CMK (cell line): ENCODE results near the gene C3orf20.
"Not testable (repeated sequence)": the region's sequence is repeated elsewhere in the genome, so short reads cannot be mapped to it uniquely, and the experiment has no call there.

Source experiments
- DNase-seq: peaks from one replicate; pipeline ENCODE4 v3.0.0-alpha.2; 2010; ENCODE audit warnings: low read depth

Gene C3orf20

DNA sequence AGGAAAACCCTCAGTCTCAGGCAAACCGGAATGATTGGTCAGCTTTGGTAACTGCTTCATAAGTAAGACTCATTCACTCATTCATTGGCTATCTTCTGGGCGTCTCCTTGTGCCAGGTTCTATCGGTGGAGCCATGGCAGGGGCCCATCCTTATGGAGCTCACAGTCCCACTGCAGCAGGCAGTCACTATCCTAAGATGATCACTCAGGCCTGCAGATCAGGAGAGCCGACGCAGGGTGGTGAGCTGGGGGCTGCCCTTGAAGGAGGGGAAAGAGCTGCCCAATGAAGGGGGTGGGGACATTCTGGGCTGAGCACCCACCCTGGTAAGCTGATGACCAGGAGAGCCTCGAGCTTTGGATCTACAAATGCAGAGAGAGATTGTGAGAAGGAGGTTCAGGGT, 123.3 kb downstream of the C3orf20 start:
- no peak for DNase-seq

DNA sequence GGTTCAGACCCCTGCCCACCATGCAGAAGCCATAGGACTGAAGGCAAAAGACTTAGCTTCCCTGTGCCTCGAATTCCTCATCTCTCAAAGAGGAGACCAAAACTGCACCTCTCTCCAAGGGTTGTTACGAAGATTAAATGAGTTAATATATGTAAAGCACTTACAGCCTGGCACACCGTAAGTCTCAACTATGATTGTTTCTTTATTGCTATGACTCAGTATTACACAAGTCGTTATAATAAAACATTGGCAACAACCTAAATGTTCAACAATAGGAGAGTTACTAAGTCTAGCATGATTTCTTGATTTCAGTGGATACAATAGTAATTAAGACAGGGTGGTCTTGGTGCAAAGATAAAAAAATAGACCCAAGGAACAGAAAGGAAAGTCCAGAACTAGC, 124.2 kb downstream of the C3orf20 start:
- no peak for DNase-seq

DNA sequence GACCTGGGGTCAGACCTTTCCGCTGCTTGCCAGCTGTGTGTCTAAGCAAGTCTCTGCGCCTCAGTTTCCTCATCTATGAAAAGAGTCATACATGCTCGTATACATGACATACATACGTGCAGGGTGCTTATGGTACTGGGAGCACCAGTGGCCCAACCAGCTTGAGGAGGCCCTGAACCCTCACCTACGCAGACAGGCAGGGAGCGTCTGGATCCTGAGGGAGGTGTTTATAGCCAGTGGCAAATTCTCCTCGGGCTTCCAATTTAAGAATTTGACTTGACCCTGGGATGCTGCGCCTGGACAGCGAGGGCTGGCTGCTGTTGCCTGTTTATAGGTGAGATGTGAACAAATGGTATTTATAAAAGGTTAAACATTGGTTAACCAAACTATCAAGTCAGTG, 126.1 kb downstream of the C3orf20 start:
- no peak for DNase-seq

DNA sequence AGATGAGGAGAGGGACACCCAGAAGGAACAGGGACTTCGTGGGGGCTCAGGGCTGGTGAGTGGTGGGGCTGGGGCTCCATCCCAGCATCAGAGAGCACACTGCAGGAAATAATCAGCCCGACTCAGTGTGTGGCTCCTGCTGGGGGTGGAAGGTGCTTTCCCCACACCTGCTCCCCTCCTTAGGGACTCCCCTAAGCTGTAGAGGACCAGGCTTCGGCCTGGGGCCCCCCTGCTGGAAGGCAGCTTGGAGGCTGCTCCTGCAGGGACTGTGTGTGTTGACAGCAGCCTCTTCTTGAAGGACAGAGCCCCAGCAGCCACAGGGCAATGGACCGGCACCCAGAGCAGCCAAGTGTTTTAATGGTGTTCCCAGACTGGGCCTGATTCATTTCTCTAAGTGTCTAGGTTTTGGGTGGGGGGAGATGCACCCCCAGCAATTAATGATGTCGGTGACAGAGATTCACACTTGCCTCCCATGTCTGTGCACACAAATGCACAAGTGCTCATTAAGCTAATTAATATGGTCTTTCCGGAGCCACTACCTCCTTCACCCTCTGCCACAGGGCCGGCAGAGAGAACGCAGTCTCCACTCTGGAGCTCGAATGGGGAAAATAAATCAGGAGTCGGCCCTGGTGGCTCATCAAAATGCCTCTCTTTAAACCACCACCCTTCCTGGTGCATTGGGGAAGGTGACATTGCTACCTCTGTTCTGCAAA, 126.9 kb downstream of the C3orf20 start:
- no peak for DNase-seq

DNA sequence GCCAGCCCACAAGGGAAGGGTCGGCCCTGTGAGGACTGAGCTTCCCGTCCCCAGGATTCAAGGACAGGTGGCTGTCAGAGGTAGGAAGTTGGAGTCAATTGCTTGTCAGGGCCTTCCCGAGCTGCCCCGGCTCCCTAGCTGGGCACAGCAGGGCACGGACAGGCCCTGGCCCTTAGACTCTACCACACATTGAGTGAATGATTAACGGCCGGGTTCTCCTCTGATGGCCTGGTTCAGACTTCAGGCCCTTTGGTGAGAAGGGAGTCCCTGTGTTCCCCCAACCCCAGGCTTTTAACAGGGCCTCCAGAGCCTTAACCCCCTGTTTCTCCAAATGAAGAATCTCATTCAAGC, 127.4 kb downstream of the C3orf20 start:
- no peak for DNase-seq

DNA sequence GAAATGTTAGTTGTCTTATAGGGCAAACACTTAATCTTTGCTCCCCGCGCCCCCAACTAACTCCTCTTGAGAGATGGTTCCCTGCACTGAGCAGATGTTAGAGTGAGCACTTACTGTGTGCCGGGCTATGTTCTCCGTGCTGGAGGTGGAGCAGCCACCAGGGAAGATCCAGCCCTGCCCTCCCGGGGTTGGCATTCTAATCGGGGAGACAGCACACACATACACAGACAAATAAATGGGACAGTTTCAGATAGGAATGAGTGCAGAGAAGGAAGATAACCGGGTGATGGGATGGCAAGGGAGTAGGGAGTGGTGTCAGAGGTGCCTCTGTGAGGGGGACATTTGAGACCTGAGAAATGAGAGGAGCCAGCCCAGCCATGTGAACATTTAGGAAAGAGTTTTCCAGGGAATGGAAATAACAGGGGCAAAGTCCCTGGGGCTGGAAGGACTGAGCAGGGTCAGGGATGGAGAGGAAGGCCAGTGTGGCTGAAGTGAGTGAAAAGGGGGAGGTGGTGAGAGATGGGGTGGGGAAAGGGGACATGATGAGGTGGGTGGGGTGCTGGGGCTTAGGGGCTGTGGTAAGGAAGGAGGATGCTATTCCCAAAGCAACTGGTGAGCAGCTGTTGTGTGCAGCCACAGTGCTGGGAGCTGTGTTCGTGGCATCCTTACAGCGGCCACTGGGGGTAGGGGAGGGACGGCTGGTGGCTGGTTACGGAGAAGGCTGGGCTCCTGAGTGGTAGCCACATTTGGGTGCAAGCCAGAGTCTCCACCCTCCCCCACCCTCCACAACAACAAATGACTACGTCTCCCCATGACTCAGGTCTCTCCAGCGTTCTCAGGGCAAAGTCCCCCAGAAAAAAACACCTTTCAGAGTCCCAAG, 128.4 kb downstream of the C3orf20 start:
- peak; percentile 20 for DNase-seq

DNA sequence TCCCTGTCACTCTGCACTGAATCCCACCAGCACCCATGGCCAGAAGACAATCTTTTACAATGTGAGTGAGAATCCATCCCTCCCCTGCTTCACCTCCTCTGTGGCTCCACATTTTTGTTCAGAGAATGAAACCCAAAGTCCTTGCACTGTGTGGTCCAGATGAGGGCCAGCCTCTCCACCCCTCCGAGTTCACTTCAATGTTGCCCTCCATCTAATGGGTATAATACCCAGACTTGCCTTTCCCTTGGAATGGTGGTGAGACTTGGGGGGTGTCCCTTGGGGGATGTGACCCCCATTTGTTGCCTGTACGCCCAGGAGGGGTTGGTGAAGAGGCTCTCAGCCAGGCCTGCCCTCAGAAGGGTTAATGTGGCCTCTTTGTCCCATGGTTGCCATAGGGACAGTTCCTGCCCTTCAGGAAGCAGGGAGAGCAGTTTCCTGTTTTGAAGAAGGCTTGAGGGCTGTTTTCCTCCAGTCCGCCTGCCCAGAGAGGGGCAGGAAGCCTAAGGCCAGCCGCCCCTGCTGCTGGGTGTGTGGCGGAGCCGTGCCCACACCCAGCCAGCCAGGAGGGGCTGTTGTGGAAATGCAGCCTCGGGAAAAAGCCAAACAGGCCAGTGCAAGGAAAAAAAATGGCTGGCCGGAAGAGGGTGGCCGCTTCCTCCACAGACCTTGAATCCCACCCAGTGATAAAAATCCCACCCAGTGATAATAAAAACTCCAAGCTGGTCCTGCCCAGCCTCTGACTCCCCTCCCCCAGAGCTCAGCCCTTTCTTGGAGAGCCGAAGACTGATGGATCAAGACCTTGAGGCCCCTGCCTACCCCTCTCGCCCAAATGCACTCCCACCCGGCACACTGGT, 129.3 kb downstream of the C3orf20 start:
- DNase-seq, result peak; percentile 29

DNA sequence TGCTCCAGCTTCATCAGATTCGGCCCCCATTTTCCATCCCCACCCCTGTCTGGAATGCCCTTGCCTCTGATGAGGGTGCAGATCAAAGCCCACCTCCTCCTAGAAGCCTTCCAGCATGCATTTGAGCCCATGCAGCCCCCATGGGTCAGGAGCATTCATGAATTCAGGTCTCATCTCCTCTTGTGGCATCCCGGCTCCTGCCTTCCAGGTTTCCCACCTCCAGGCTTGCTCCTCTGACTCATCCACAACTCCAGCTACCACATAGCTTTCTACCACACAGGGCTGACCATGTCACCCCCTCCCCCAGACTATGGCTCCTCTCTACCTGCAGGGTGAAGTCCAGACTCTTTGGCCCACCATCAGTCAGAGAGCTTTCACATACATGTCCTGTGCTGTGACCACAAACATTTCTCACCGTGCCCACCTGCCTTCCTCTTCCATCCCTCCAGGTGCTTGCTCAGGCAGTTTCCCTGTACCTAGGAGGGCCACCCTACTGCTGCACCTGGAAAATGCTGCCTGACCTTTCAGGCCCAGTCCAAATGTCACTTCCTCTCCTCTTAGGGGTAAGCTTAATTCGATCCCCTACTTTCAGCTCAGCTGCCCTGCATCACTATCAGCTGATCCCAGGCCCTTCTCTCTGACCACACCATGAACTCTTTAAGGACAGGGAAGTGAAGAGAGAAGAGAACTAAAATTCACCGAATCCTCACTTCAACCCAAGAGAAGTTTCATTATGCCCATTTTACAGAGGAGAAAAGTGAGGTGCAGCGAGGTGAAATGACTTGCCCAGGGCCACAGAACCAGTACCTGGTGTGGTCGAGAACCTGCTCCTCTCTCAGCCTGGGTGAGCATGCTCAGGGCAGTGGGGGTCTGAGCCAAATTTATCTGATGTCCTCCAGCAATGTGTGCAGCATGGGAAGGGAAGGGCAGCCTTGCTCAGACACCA, 130.2 kb downstream of the C3orf20 start:
- DNase-seq, result peak; percentile 40

DNA sequence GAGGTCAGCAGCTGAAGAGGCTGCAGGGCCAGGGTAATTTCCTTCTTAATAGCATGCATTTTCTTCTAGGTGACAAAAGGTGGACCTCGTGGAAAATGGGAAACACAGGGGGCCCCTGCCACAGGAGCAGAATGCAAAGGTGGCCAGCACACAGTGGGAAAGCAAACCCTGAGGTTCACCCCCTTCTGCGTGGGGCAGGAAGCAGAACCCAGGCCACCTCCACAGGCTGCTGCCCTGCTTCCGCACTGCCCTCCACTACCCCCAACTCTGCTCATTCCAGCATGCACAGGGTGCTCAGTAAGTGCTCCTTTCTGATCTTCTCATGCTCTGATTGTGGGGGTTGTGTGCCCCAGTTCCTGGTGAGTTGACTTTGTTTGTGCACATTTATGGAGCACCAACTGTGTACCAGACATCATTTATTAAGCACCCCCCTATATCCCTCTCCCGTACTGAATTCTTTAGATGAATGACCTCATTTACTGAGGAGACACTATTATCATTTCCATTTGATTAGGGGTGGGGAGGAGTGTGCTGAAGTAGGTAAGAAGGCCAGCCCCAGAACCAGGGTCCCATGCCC, 131.1 kb downstream of the C3orf20 start:
- no peak for DNase-seq

DNA sequence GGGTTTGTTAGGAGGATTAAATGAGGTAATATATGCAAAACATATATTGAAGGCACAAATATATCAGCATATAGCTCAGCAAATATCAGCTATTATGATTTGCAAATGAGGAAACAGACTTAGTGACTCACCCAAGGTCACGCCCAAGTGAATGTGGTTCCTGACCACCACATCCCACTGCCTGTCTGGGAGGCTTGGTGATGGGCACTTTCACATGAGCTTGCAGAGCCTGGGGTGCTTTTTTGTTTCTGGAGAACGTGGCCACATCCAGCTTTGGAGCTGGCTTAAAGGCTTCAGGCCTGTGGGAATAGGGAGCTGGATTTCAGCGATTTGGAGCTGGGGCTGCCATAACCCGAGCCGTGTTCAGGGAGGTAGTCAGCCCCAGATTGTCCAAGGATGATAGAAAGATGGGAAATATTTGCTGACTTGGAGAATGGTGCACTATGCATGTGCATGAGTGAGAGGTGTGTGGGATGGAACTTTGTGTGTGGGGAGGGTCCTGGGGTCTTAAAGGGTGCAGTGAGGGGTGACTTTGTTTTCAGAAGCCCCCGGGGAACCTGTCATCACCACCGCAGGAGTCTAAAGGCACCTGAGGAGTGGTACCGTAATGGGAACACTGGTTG, 131.8 kb downstream of the C3orf20 start:
- peak; percentile 49 for DNase-seq

DNA sequence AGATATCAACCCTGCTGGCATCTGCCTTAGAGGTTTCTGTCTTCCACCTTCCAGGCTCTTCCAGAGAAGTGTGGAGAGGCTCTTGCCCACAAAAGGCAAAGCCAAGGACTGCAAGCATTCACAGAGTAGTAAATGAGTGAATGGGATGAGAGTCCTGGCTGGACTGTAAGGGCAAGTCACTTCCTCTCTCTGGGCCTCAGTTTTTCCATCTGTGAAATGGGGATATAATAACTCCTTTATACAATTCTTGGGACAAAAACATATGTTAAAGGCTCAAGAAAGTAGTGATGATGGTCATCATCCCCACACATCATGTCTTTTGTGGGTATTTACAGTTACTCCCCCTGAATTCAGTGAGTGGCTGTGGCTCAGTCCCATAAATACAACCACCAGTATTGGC, 133.1 kb downstream of the C3orf20 start:
- no peak for DNase-seq

DNA sequence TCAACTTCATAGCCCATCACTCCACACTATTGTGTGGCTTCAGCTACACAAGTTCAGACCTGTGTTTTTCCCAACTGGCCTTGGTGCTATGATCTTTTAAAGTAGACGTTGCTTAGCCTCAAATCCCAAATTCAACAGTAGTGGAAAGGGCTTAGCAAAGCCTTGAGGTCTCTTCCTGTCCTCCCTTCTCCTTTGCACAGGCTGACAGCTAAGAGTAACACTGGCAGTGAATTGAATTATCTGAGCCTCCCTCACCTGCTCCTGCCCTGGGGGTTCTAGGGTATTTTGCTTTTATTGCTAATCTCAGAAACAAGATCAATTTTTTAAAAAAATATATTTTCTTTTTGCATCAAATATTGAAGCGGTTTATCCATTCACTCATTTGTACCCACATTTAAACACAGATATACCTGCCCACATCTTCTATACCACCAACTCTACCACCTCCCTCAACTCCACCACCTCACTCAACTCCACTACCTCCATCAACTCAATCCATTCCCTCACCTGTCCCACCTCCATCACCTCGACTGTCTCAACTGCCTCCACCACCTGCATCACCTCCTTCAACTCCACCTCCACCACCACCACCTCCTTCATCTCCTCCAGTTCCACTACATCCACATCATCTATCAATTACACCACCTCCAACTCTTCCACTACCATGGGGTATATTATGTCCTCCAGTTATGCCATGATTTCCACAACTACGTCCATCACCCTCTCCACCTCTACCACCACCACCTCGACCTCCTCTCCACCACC, 133.7 kb downstream of the C3orf20 start:
- DNase-seq, result no peak

DNA sequence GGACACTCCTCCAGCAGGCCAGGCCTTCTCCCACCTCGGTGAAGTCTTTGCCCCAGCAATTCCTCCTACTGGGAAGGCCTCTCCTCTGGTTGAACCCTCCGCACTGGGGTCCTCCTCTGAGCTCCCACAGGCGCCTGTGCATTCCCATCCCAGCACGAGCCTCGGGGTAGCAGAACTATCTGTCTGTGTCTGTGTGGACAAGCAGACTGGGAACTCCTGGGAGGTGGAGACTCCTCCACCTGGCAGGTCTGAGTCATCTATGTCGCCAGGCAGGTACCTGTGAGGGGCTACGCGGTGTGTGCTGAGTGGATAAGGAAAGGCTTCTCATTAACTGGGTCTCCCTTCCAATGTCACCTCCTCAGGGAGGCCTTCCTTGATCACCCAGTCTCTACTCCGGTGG, 134.7 kb downstream of the C3orf20 start:
- DNase-seq, result not testable (repeated sequence)

DNA sequence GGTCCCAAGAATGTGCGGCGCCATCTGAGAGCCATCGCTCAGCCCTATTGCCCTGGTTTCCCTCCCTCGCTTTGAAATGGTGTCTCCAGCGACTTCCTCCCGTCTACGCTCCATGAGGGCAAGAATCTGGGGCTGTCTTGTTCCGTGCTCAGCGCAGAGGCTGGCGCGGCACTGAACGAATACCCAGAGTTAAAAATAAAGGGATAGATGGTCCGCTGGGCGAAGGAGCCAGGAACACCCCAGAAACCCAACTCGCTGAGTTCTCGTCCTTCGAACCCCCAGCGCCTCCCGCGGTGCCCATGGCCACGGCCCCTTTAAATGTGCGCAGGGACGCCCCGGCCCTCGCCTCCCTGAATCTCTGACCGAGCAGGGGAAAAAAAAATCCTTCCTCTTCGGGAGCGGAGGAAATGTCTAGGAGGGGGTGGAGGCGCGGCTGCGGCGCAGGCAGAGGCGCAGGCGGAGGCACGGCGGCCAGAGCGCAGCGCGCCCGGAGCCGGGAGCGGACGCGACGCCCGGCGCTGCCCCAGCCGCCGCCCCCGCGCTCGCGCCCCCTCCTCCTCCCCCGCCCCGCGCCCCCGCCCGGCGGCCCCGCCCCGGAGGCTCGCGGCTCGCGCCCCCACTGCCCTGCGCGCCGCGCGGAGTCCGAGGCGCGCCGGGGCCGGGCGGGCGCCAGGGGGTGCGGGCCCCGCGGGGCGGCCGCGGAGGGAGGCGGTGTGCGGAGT, 135.3 kb downstream of the C3orf20 start:
- no peak for DNase-seq

DNA sequence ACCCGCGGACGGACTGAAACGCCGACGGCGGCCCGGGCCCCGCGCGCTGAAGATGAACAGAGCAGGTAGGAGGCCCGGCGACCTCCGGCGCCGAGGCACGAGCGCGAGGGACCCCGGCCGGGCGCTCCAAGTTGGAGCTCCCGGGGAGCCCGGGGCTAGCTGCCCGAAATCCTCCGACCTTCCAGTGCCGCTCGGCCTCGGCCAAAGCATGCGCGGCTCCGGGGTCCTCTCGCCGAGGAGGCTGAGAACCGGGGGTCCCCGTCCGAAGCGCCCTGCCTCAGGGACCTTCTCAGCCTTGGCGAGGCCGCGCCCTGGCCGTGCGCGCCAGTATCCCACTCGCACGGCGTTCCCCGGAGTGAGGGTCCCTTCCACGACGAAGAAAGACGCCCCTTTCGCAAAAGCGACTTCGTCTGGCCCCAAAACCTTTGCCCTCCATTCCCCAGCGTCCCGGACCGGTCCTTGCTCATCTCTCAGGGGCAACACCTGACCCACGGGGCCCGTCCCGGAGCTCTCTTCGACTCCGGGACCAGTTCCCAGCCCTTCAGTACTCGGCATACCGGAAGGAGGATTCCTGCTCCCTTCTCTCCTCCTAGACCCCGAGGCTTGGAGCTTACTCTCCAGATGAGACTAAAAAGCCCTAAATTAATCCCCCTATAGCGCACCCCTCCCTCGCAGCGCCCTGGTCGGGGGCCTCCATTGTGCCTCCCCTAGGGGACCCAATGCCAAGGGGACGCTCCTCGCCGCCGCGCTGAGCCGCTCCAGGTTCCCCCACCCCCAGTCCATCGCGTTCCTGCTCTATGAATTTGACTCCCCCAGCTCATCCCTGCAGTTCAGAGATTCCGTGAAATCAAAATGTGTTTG, 136.1 kb downstream of the C3orf20 start:
- no peak for DNase-seq

DNA sequence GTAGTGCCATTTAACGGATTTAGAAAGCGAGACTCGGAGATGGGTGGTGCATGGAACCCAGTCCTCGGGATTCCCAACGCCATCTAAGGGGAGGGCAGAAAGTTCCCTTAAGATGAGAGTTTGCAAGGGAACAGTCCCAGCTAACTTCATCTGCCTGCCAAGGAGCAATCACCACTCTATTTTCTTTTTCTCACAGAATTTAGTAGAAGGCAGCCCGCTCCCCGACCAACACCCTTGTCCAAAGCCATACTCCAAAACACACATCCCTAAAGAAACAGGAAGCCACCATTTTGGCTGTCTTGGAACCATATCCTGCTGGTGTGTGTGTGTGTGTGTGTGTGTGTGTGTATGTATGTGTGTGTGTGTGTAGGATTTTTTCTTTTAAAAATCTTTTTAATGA, 136.7 kb downstream of the C3orf20 start:
- no peak for DNase-seq

DNA sequence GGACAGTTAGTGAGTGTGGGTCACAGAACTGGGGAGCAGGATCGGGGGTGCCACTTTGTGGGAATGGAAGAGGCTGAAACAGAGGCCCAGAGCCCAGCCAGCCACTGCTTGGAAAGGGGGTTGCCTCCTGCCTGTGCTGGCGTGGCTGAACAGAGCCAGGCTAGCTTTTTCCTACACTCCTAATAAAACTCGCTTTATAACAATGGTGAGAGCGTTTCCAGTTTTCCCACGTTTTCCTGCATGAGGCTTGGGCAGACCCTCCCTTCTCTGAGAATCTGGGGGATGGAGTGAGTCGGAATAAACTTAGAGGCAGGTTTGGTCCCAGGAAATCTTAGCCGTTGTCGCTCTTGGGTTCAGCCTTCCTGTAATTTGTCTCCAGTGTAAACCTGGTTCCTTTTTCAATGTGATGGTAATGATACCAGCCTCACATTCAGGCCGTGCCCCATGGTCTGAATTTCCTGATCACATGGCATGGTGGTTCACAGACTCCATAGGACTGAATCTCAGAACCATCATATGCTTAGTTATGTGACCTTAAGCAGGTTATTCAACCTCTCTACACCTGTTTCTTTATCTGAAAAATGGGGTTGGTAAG, 137.4 kb downstream of the C3orf20 start:
- peak; percentile 18 for DNase-seq

DNA sequence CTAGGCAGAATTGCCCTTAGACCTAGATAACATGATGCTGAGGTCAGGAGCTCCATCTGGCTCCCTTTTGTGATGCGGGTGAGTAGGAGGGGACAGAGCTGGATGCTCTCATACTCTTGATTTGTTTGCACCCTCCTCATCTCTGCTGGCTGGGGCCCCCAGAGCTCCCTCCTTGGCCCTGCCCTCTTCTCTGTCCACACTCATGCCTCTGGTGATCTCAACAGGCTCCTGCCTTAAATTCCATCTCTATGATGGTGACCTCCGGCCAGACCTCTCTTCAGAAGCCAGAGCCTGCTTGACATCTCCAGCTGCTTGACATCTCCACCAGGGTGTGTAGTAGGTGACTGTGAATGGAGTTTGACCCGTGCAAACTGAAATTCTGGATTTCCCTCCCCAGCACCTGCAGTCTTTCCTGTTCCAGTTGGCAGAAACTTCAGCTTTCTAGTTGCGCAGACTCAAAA, 139.5 kb downstream of the C3orf20 start:
- no peak for DNase-seq
